Activated T-helper 9 cell treated with anti-CD3 and anti-CD28 coated beads, Interleukin-2, amount 50 U/mL, for 16 hours (primary cell): ENCODE measurements around the gene MYBL2.

Experiments
- DNase-seq: peaks from one replicate; pipeline ENCODE4 v3.0.0-alpha.2; 2020; ENCODE audit warnings: low read depth

Gene MYBL2

DNA sequence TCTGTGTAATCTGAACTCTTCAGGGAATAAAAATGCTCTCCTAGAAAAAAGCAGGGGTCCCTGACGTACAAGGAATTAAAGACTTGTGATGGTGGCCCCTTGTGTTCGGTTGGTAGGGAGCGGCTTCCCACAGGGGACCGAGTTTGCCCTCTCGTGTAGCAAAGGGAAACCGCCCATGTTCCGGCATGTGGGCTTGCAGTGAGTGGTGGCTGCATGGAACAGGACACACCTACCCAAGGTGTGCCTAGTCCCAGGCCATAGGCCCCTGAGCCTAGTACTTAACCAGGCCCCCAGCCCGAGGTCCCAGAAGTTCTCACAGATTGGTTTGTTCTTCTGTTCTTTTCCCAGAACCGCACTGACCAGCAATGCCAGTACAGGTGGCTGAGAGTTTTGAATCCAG is 15.5 kb downstream of the MYBL2 start:
- DNase-seq = no peak

DNA sequence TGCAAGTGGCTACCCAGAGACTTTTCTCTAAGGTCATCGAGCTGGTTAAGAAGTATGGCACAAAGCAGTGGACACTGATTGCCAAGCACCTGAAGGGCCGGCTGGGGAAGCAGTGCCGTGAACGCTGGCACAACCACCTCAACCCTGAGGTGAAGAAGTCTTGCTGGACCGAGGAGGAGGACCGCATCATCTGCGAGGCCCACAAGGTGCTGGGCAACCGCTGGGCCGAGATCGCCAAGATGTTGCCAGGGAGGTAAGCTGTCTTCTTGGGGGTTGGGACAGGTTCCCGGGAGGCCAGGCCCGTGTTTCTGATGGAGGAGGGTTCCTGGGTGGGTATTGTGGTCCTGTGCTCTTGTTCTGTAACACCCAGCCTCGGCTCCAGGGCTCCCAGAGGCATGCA is 19.9 kb downstream of the MYBL2 start:
- no peak for DNase-seq

DNA sequence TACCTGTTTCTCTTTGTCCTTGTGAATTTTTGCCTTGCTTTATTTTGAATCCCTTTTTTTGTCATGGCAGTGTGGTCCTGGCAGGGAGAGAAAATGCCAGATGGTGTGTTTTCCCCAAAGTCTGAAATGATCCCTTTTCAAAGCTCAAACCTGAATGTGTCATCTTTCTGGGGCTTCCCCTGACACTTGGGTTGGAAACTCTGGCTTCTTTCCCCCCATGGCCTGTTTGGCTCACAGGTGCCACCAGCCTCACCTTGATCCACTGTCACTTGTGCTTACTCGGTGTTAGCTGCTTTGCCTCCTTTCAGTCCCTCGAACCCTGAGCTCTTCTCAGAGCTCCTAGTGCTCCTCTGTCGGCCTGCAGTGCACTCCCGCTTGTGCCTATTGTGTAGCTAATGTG is 22.3 kb downstream of the MYBL2 start:
- DNase-seq = no peak

- DNase-seq = no peak
Observed at GRCh38 chr20:43690943-43691598, 24.2 kb downstream of the MYBL2 start.

GRCh38 chr20:43691928-43692524 is 25.1 kb downstream of the MYBL2 start:
- peak; percentile 20 for DNase-seq

DNA sequence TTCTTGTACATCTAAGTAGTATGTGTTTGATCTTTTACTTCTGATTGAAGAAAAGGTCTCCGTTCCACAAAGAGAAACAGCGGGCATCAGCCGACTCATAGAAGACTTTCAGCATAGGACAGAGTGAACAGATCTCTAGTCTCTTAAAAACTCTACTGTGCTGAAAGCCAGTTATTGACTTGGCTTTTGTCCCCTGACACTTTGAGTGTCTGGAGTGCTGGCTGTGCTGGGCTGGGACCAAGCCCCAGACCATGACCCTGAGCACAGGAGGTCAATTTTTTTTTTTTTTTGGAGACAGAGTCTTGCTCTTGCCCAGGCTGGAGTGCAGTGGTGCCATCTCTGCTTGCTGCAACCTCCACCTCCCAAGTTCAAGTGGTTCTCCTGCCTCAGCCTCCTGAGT is 27.8 kb downstream of the MYBL2 start:
- no peak for DNase-seq

DNA sequence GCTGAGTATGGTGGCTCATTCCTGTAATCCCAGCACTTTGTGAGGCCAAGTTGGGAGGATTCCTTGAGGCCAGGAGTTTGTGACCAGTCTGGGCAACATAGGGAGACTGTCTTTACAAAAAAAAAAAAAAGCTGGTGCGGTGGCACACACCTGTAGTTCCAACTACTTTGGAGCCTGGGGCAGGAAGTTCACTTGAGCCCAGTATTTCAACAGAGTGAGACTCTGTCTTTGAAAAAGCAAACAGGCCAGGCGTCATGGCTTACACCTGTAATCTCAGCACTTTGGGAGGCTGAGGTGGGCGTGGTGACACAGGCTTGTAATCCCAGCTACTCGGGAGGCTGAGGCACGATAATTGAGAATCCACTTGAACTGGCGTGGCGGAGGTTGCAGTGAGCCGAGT is 28.7 kb downstream of the MYBL2 start:
- DNase-seq = no peak

DNA sequence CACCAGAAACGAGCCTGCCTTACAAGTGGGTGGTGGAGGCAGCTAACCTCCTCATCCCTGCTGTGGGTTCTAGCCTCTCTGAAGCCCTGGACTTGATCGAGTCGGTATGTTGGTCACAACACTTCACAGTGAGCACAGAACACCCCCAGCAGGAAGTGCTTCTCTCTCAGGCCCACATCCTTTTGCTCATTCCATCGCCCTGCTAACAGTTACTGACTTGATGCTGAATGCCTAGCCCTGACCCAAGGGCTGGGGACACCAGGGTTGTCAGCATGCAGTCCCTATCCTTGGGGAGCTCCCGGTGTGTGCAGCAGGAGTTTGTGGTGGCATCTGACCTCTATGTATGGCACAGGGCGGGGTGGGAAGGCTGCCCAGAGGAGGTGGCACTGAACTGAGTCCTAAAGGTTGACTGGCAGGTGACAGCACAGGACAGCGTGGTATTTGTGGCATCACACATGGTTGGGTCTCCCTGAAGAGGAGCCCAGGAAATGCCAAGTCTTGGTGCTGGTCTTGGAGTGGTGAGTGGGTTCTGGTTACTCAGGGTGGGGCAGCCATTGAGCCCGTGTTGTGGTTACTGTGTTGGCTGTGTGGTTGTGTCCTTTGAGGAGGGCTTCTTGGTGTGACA is 33.1 kb downstream of the MYBL2 start:
- no peak for DNase-seq

GRCh38 chr20:43700627-43701026 is 33.7 kb downstream of the MYBL2 start:
- no peak for DNase-seq

GRCh38 chr20:43702502-43702901 is 35.6 kb downstream of the MYBL2 start:
- no peak for DNase-seq

DNA sequence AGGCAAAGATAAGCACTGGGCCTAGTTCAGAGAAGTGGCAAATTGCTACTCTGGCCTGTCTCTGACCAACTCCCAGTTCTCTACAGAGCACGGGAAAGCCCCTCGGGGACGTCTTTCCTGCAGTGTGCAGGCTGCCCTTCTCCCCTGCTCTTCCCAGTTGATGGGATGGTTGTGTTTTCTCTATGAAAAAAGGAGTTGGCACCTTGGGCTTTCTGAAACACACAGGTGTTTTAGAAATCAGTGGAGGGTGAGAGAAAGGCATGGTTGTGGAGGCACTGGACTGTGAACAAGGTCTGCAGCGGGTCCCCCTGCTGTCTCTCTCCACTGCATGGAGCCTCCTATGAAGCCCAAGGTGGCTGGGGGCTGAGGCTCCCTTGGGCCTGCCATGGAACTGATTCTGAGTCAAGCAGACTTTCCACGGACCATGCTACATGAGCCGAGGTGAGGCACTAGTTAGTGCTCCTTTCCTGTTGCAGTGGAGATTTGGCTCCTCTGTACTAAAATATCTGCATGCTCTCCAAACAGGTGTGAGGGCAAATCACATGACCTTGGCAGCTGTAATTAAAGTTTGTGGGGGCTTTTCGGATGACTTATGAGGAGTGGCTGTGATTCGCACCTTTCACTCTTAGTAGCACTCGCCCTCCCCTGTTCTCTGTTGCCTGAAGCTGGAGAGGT is 43.6 kb downstream of the MYBL2 start:
- no peak for DNase-seq

DNA sequence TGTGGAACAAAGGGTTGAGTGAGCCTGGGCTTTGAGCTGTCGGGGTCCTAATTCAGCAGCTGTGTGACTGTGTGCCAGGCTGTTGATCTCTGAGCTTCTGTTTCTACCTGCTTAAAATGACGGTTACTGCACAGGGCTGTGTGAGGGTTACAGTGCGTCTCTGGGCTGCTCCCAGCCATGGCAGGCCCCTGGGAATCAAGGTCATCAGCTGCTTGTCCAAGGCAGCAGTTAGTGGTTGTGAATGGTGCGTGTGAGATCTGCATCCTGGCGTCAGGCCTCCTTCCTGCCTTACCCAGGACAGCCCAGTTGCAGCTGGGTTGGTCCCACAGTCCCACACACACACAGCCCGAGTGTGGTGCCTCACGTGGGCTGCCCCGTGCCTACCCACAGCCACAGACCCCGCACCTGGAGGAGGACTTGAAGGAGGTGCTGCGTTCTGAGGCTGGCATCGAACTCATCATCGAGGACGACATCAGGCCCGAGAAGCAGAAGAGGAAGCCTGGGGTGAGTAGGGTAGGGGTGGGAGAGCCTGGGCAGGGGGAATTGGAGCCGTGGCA is 44.3 kb downstream of the MYBL2 start:
- DNase-seq = no peak

DNA sequence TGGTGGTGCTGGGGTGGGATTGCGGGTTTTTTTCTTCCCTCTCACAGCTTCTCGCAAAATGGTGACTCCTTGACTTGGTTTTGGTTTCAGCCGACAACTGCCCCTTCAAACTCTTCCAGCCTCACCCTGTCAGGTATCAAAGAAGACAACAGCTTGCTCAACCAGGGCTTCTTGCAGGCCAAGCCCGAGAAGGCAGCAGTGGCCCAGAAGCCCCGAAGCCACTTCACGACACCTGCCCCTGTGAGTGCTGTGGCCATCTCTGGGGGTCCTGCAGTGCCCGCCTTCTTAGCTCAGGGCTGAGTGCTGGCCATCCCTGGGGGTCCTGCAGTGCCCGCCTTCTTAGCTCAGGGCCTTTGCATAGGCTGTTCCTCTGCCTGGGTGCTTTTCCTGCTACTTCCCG is 48.1 kb downstream of the MYBL2 start:
- no peak for DNase-seq

- DNase-seq = no peak
Observed at GRCh38 chr20:43715511-43715910, 48.6 kb downstream of the MYBL2 start.

DNA sequence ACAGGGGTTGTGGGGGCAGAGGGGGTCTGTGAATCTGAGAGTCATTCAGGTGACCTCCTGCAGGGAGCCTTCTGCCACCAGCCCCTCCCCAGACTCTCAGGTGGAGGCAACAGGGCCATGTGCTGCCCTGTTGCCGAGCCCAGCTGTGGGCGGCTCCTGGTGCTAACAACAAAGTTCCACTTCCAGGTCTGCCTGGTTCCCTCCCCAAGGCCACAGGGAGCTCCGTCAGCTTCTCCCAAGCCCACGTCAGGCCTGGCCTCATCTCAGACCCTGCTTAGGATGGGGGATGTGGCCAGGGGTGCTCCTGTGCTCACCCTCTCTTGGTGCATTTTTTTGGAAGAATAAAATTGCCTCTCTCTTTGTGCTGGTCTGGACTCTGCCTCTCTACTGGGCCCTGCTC is 49.2 kb downstream of the MYBL2 start:
- no peak for DNase-seq

- DNase-seq = no peak
Observed at GRCh38 chr20:43716757-43717615, 50.1 kb downstream of the MYBL2 start.

DNA sequence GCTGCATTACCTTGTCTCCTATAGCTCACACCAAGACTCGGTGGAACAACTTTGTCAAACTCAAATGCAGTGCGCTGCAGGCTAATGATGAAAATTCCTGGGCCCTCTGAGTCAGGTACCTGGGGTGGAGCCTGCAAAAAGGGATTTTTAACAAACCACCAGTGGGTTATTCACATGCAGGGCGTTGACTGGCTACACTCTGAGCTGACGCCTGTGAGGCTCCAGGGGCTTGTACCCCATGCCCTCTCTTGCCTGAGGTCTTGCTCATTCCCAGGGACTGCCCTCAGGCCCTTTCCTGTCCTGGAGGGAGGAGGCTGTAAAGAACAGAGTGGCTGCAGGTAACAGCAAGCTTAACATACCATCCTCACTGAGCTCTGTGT is 50.7 kb downstream of the MYBL2 start:
- no peak for DNase-seq

DNA sequence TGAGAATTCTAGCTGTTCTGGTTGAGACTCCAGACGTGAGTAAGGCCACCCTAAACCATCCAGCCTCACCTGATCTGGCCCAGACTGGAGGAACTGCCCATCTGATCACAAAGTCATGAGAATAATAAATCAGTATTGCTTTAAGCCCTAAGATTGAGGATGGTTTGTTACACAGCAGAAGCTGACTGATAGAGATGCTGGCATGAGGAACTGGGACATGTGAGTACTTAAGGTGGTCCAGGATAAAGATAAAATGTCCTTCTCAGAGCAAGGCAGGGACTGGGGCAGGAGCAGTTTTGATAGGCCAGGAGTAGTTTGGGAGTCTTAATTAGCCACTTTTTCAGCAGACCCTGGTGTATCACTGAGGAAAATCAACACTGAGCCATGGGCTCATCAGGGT is 53.1 kb downstream of the MYBL2 start:
- no peak for DNase-seq

DNA sequence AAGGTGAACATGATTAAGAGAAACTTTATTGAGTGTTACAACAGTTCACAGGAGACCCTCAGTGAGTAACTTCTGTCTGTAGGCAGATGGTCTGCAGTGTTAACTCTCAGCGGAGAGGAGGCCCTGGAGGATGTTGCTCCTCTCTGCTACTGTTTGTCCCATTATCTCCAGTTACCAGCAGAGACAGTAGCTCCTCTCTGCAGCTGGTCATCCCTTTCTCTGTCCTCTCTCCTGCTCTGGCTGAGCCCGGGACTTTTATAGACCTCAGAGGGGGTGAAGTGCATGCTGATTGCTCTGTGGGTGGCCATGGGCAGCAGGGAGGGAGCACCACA is 54.1 kb downstream of the MYBL2 start:
- no peak for DNase-seq

DNA sequence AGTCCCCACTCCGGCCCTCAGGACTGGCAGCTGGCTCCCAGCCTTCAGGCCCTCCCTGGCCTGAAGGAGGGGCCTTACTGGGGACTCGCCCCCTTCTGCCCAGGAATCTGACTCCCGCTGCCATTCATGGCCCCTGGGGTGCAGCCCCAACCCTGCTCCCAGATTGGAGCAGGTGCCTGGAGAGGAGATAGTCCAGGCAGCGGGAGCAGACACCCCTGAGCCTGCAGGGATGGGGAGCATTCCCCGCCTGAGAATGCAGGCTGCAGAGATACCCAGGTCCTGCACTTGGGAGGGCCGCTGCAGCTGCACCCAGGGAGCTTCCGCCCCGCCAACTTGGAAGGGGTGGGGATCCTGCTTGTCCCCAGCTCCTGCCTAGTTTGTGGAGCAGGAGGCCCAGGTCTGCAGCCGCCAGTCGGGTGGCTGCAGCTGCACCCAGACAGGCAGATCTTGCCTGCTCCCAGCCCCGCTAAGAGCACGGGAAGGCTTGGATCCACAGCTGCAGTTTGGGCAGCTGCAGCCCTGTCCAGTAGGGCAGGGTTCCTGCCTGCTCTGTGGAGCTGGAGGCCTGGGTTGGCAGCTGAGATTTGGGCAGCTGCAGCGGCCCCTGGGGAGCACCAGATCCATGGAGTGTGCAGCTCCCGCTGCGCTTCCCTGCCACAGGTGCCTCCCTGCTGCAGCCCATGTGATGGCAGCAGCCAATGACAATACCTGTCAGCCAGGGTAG is 54.7 kb downstream of the MYBL2 start:
- no peak for DNase-seq

GRCh38 chr20:43722153-43722505 is 55.2 kb downstream of the MYBL2 start:
- DNase-seq = peak; percentile 6

GRCh38 chr20:43723186-43723585 is 56.3 kb downstream of the MYBL2 start:
- no peak for DNase-seq
